OCI-LY3 (cell line): Measurements from ENCODE around the gene IFFO2.

Experiments used
- H2AFZ ChIP-seq: fragments of 200-600, 300-600 bp; shearing (Covaris generic); 2 replicates; pipeline ENCODE4 v1.6.0; 2014; ENCODE audit warnings: antibody characterized with exemption, low read depth, low read length
- H3K27ac ChIP-seq: fragments of 200-600, 300-600 bp; sonication (generic); 2 replicates; pipeline ENCODE4 v1.5.1; 2014; ENCODE audit warnings: mild to moderate bottlenecking, low read length, moderate library complexity, mixed read lengths
- H3K27me3 ChIP-seq: fragments of 200-600, 300-600 bp; sonication (generic); 2 replicates; pipeline ENCODE4 v1.6.1; 2014; ENCODE audit warnings: low read depth, low read length, mixed read lengths
- H3K36me3 ChIP-seq: fragments of 200-600, 300-600 bp; sonication (generic); replicated peaks from 2 replicates; pipeline ENCODE3; 2014; ENCODE audit warnings: low read depth, low read length, mixed read lengths
- H3K4me1 ChIP-seq: fragments of 300-600, 200-600 bp; sonication (generic); 2 replicates; pipeline ENCODE4 v1.6.1; 2014; ENCODE audit warnings: low read length, mixed read lengths
- H3K4me2 ChIP-seq: fragments of 200-600, 300-600 bp; sonication (generic); 2 replicates; pipeline ENCODE4 v1.6.1; 2014; ENCODE audit warnings: low read length, mixed read lengths
- H3K4me3 ChIP-seq: fragments of 300-600, 200-600 bp; sonication (generic); 2 replicates; pipeline ENCODE4 v1.5.1; 2014; ENCODE audit warnings: antibody characterized with exemption, mild to moderate bottlenecking, low read length, moderate library complexity
- H3K79me2 ChIP-seq: fragments of 300-600, 200-600 bp; shearing (Covaris generic); 2 replicates; pipeline ENCODE4 v1.6.1; 2014; ENCODE audit warnings: mild to moderate bottlenecking, low read length, mixed read lengths
- H3K9ac ChIP-seq: fragments of 300-600, 200-600 bp; shearing (Covaris generic); 2 replicates; pipeline ENCODE4 v1.6.0; 2014; ENCODE audit warnings: mild to moderate bottlenecking, low read length, moderate library complexity
- H3K9me3 ChIP-seq: fragments of 200-600, 300-600 bp; shearing (Covaris generic); 2 replicates; pipeline ENCODE4 v1.6.1; 2014; ENCODE audit warnings: low read length, mixed read lengths; ENCODE audit not compliant: insufficient read depth
- H4K20me1 ChIP-seq: fragments of 200-600, 300-600 bp; sonication (generic); 2 replicates; pipeline ENCODE4 v1.6.1; 2016; ENCODE audit warnings: low read length, mixed read lengths; ENCODE audit not compliant: insufficient read depth
- CTCF ChIP-seq: fragments of 200-600, 300-600 bp; sonication (generic); IDR thresholded peaks from 2 replicates; pipeline ENCODE4 v1.5.1; 2014; ENCODE audit warnings: antibody characterized with exemption, low read length, low read depth
- EZH2phosphoT487 ChIP-seq: fragments of 200-600 bp; shearing (Covaris generic); IDR thresholded peaks from 2 replicates; pipeline ENCODE4 v1.6.1; 2018; ENCODE audit warnings: antibody characterized with exemption, mixed run types, low read depth

Gene IFFO2

GRCh38 chr1:18946550-18947381, 9.7 kb downstream of the IFFO2 start:
- H3K9me3 ChIP-seq, result no peaks in the 10 kb centered on the region
- H4K20me1 ChIP-seq, result no peaks in the 10 kb centered on the region
- H3K4me1 ChIP-seq, result peaks cover 11% of the 10 kb centered on the region
- H3K79me2 ChIP-seq, result no peaks in the 10 kb centered on the region
- H3K4me2 ChIP-seq, result no peak overlapping the region
- no peak overlapping the region for H3K4me3 ChIP-seq
- no peak for TF ChIP-seq CTCF
- no peak for TF ChIP-seq EZH2phosphoT487
- H3K9ac ChIP-seq, result no peak overlapping the region
- no peak overlapping the region for H2AFZ ChIP-seq
- H3K27ac ChIP-seq, result no peak overlapping the region
- H3K27me3 ChIP-seq, result no peaks in the 10 kb centered on the region
- no peaks in the 10 kb centered on the region for H3K36me3 ChIP-seq

- H2AFZ ChIP-seq, result no peak overlapping the region
- no peaks in the 10 kb centered on the region for H3K27me3 ChIP-seq
- no peaks in the 10 kb centered on the region for H3K36me3 ChIP-seq
- H3K79me2 ChIP-seq, result no peaks in the 10 kb centered on the region
- H3K9ac ChIP-seq, result no peak overlapping the region
- H3K9me3 ChIP-seq, result no peaks in the 10 kb centered on the region
- no peaks in the 10 kb centered on the region for H4K20me1 ChIP-seq
- no peak overlapping the region for H3K4me3 ChIP-seq
- TF ChIP-seq EZH2phosphoT487 (no peak), CTCF (no peak)
- no peaks in the 10 kb centered on the region for H3K4me1 ChIP-seq
- no peak overlapping the region for H3K27ac ChIP-seq
- no peak overlapping the region for H3K4me2 ChIP-seq
Measured at GRCh38 chr1:18945401-18945849, 11.1 kb downstream of the IFFO2 start.

GRCh38 chr1:18944810-18945209, 11.7 kb downstream of the IFFO2 start:
- Histone ChIP-seq H3K9ac (no peak overlapping the region), H3K4me2 (no peak overlapping the region)

More at GRCh38 chr1:18944810-18945209, 11.7 kb downstream of the IFFO2 start:
- no peaks in the 10 kb centered on the region for H3K79me2 ChIP-seq
- no peaks in the 10 kb centered on the region for H3K27me3 ChIP-seq
- H3K4me1 ChIP-seq, result no peaks in the 10 kb centered on the region
- no peak overlapping the region for H3K27ac ChIP-seq
- H3K9me3 ChIP-seq, result no peaks in the 10 kb centered on the region
- no peaks in the 10 kb centered on the region for H3K36me3 ChIP-seq
- TF ChIP-seq EZH2phosphoT487 (no peak), CTCF (no peak)
- no peak overlapping the region for H2AFZ ChIP-seq
- H3K4me3 ChIP-seq, result no peak overlapping the region
- H4K20me1 ChIP-seq, result no peaks in the 10 kb centered on the region
